OCI-LY3 (cell line): Measurements from ENCODE around the gene CPNE8.
A peak's percentile ranks its signal among the peaks of the same experiment; 100 is the strongest.

Source experiments
- H2AFZ ChIP-seq: fragments of 200-600, 300-600 bp; shearing (Covaris generic); 2 replicates; pipeline ENCODE4 v1.6.0; 2014; ENCODE audit warnings: antibody characterized with exemption, low read depth, low read length
- H3K27ac ChIP-seq: fragments of 200-600, 300-600 bp; sonication (generic); 2 replicates; pipeline ENCODE4 v1.5.1; 2014; ENCODE audit warnings: mild to moderate bottlenecking, low read length, moderate library complexity, mixed read lengths
- H3K27me3 ChIP-seq: fragments of 200-600, 300-600 bp; sonication (generic); 2 replicates; pipeline ENCODE4 v1.6.1; 2014; ENCODE audit warnings: low read depth, low read length, mixed read lengths
- H3K36me3 ChIP-seq: fragments of 200-600, 300-600 bp; sonication (generic); replicated peaks from 2 replicates; pipeline ENCODE3; 2014; ENCODE audit warnings: low read depth, low read length, mixed read lengths
- H3K4me1 ChIP-seq: fragments of 300-600, 200-600 bp; sonication (generic); 2 replicates; pipeline ENCODE4 v1.6.1; 2014; ENCODE audit warnings: low read length, mixed read lengths
- H3K4me2 ChIP-seq: fragments of 200-600, 300-600 bp; sonication (generic); 2 replicates; pipeline ENCODE4 v1.6.1; 2014; ENCODE audit warnings: low read length, mixed read lengths
- H3K4me3 ChIP-seq: fragments of 300-600, 200-600 bp; sonication (generic); 2 replicates; pipeline ENCODE4 v1.5.1; 2014; ENCODE audit warnings: antibody characterized with exemption, mild to moderate bottlenecking, low read length, moderate library complexity
- H3K79me2 ChIP-seq: fragments of 300-600, 200-600 bp; shearing (Covaris generic); 2 replicates; pipeline ENCODE4 v1.6.1; 2014; ENCODE audit warnings: mild to moderate bottlenecking, low read length, mixed read lengths
- H3K9ac ChIP-seq: fragments of 300-600, 200-600 bp; shearing (Covaris generic); 2 replicates; pipeline ENCODE4 v1.6.0; 2014; ENCODE audit warnings: mild to moderate bottlenecking, low read length, moderate library complexity
- H3K9me3 ChIP-seq: fragments of 200-600, 300-600 bp; shearing (Covaris generic); 2 replicates; pipeline ENCODE4 v1.6.1; 2014; ENCODE audit warnings: low read length, mixed read lengths; ENCODE audit not compliant: insufficient read depth
- H4K20me1 ChIP-seq: fragments of 200-600, 300-600 bp; sonication (generic); 2 replicates; pipeline ENCODE4 v1.6.1; 2016; ENCODE audit warnings: low read length, mixed read lengths; ENCODE audit not compliant: insufficient read depth
- CTCF ChIP-seq: fragments of 200-600, 300-600 bp; sonication (generic); IDR thresholded peaks from 2 replicates; pipeline ENCODE4 v1.5.1; 2014; ENCODE audit warnings: antibody characterized with exemption, low read length, low read depth
- EZH2phosphoT487 ChIP-seq: fragments of 200-600 bp; shearing (Covaris generic); IDR thresholded peaks from 2 replicates; pipeline ENCODE4 v1.6.1; 2018; ENCODE audit warnings: antibody characterized with exemption, mixed run types, low read depth

CPNE8 gene

GRCh38 chr12:38926501-38926900, 21.1 kb upstream of the CPNE8 start:
- no peak overlapping the region for H3K9ac ChIP-seq
- H3K36me3 ChIP-seq = no peaks in the 10 kb centered on the region
- no peak overlapping the region for H2AFZ ChIP-seq
- H3K4me1 ChIP-seq = no peaks in the 10 kb centered on the region
- no peaks in the 10 kb centered on the region for H3K27me3 ChIP-seq
- H4K20me1 ChIP-seq = no peaks in the 10 kb centered on the region
- no peak overlapping the region for H3K4me3 ChIP-seq
- no peak for TF ChIP-seq CTCF
- no peak for TF ChIP-seq EZH2phosphoT487
- H3K4me2 ChIP-seq = no peak overlapping the region
- no peaks in the 10 kb centered on the region for H3K9me3 ChIP-seq
- no peaks in the 10 kb centered on the region for H3K79me2 ChIP-seq
- no peak overlapping the region for H3K27ac ChIP-seq

GRCh38 chr12:38921025-38921677, 15.8 kb upstream of the CPNE8 start:
- TF ChIP-seq EZH2phosphoT487 (no peak), CTCF (peak; percentile 65)
- no peaks in the 10 kb centered on the region for H3K36me3 ChIP-seq
- H3K27me3 ChIP-seq = no peaks in the 10 kb centered on the region
- no peak overlapping the region for H2AFZ ChIP-seq
- H3K79me2 ChIP-seq = no peaks in the 10 kb centered on the region
- no peaks in the 10 kb centered on the region for H3K9me3 ChIP-seq
- no peak overlapping the region for H3K4me2 ChIP-seq
- H3K4me1 ChIP-seq = no peaks in the 10 kb centered on the region
- H4K20me1 ChIP-seq = no peaks in the 10 kb centered on the region
- no peak overlapping the region for H3K9ac ChIP-seq
- H3K4me3 ChIP-seq = no peak overlapping the region
- H3K27ac ChIP-seq = no peak overlapping the region

- H3K79me2 ChIP-seq = no peaks in the 10 kb centered on the region
- TF ChIP-seq EZH2phosphoT487 (no peak), CTCF (no peak)
- H3K9ac ChIP-seq = no peak overlapping the region
- no peaks in the 10 kb centered on the region for H3K36me3 ChIP-seq
- no peaks in the 10 kb centered on the region for H3K9me3 ChIP-seq
- H3K27ac ChIP-seq = no peak overlapping the region
- no peak overlapping the region for H2AFZ ChIP-seq
- no peaks in the 10 kb centered on the region for H3K27me3 ChIP-seq
- H3K4me1 ChIP-seq = no peaks in the 10 kb centered on the region
- H3K4me2 ChIP-seq = no peak overlapping the region
- no peak overlapping the region for H3K4me3 ChIP-seq
- H4K20me1 ChIP-seq = no peaks in the 10 kb centered on the region
These were observed 13.8 kb upstream of the CPNE8 start for GRCh38 chr12:38919191-38919590.

- no peak overlapping the region for H3K4me2 ChIP-seq
- H3K79me2 ChIP-seq = no peaks in the 10 kb centered on the region
- H2AFZ ChIP-seq = no peak overlapping the region
- H3K36me3 ChIP-seq = no peaks in the 10 kb centered on the region
- TF ChIP-seq EZH2phosphoT487 (no peak), CTCF (no peak)
- H3K9me3 ChIP-seq = no peaks in the 10 kb centered on the region
- no peak overlapping the region for H3K27ac ChIP-seq
- no peaks in the 10 kb centered on the region for H3K4me1 ChIP-seq
- no peak overlapping the region for H3K4me3 ChIP-seq
- no peak overlapping the region for H3K9ac ChIP-seq
- H3K27me3 ChIP-seq = no peaks in the 10 kb centered on the region
- H4K20me1 ChIP-seq = no peaks in the 10 kb centered on the region
These were observed 10.2 kb upstream of the CPNE8 start for GRCh38 chr12:38915429-38916182.
